T1000 (cell line): ENCODE measurements around the gene ATP8B4.

Experiments used
- DNase-seq: peaks from one replicate; lab custom pipeline; 2025; ENCODE audit warnings: mixed read lengths; lab: John Stamatoyannopoulos, UW

Gene ATP8B4

DNA sequence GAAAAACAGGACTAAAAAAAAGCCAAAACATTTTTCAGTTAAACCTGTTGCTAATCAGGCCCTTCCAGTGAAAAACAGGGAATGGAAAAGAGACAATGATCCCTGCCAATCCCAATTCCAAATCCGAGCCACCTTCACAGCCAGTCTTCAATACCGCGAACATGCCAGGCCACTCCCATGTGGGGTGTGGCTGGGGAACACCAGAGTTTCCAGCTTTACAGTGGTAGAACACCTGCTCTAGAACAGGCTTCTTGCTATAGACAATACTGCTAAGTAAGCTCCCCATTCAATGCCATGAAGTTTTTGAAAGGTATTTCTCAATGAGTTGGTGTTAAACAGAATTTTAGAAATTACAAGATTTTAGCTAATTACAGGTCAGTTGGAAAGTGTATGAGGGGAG is 228.3 kb downstream of the ATP8B4 start:
- DNase-seq, result no peak

GRCh38 chr15:49889536-49889935 is 229.5 kb downstream of the ATP8B4 start:
- no peak for DNase-seq

- DNase-seq, result no peak
Observed at GRCh38 chr15:49888734-49889133, 230.3 kb downstream of the ATP8B4 start.

- no peak for DNase-seq
Observed at GRCh38 chr15:49888323-49888693, 230.7 kb downstream of the ATP8B4 start.

DNA sequence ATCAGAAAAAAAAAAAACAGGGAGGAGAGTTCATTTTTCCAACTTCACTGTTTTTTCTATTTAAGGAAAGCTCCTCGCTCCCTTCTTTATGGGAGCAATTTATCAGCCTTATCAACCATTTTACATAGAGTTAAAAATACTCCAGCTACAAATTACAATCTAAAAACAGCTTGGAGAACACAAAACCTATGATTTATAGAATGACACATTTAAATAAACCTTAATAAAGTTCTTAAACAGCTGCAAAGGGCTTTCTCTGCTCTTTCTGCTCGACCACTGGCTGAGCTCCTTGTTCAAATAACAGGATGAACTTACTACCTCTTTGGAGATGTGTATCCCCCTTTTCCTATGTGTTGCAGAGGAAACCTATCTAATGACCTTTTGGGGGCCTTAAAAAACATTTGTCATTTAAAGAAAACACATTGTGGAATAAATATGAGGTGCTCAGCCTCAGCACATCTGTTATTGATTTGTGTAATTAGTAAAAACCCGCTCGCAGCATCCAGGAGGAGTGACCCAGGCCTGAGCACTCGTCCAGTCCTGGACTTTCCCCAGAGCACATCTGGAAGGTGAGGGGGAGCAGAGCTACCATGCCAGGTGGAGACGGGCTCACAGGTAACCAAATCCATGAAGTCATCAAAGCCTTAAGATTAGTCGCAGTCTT is 231.2 kb downstream of the ATP8B4 start:
- no peak for DNase-seq

- no peak for DNase-seq
Observed at GRCh38 chr15:49883121-49883520, 235.9 kb downstream of the ATP8B4 start.

- no peak for DNase-seq
Observed at GRCh38 chr15:49881866-49882265, 237.2 kb downstream of the ATP8B4 start.

- DNase-seq, result no peak
Observed at GRCh38 chr15:49881433-49881832, 237.6 kb downstream of the ATP8B4 start.

GRCh38 chr15:49877873-49878521 is 241.0 kb downstream of the ATP8B4 start:
- DNase-seq, result no peak

DNA sequence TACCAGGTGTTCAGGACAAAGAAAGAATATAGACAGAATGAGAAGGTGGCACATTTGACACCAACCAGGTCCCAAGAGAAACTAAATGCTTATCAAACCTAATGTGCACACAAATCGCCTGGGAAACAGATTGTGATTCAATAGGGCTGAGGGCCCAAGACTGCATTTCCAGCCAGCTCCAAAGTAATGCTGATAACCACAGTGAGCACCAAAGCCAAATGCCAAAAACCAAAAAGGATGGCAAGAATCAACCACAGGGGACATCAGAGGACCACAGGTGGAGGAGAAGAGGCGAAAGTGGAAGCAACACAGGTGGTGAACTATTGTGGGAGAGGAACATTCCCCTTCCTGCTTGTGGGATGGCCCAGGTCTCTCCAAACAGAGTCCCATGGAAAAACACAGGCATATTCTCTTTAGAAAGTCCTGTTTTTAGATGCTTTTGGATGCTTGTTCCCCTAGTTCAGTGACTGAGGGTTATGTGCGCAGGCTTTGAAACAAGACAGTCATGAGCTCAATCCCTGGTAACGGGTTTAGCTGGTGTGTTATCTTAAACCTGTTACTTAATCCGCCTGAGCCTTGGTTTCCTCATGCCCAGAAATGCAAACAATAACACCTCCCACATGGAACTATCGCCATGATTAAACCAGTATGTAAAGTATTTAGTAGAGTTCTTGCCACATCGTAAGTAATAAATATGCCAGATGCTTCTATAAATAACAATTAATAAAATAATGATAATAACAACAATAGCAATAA is 241.7 kb downstream of the ATP8B4 start:
- DNase-seq, result no peak

GRCh38 chr15:49876401-49877038 is 242.5 kb downstream of the ATP8B4 start:
- DNase-seq, result no peak

DNA sequence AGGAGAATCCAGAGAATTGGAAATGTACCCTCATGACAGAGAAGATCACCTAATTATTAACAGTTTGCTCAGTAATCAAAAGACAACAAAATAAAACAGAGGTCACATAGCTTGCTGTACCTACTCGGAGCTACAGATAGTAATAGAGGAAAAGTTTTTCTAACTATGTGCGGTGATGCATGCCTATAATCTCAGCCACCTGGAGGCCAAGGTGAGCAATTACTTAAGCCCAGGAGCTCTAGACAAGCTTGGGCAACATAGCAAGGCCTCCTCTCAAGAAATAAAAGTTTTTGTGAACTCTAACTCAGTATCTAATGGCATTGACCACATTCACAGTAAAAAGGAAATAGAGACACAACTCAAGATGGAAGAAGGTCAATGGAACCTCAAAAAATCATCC is 243.6 kb downstream of the ATP8B4 start:
- no peak for DNase-seq

- no peak for DNase-seq
Observed at GRCh38 chr15:49870472-49870871, 248.6 kb downstream of the ATP8B4 start.

- DNase-seq, result no peak
Observed at GRCh38 chr15:49868348-49868747, 250.7 kb downstream of the ATP8B4 start.

GRCh38 chr15:49865925-49866757 is 252.9 kb downstream of the ATP8B4 start:
- peak; percentile 41 for DNase-seq

GRCh38 chr15:49864251-49864650 is 254.8 kb downstream of the ATP8B4 start:
- no peak for DNase-seq

- no peak for DNase-seq
Observed at GRCh38 chr15:49863431-49864224, 255.4 kb downstream of the ATP8B4 start.

DNA sequence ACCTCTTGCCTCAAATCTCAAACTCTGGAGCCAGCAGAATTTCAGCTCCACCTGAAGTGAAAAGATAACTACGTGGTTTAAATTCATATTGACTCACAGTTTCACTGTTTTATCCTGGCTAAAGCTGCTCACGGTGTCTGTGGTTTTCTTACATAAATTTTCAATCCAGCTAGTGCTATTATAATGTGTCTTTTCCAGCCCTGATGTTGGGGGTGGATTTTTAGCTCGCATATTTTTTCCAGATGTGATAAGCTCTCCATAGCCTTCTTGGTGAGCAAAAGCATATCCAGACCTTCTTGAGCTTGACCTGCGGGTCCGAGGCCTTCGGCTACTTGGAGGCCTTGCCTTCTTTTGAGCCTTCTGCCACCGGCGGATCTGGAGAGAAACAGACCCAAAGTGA is 258.9 kb downstream of the ATP8B4 start:
- no peak for DNase-seq

GRCh38 chr15:49857496-49858475 is 261.2 kb downstream of the ATP8B4 start:
- no peak for DNase-seq
